IPS DF 6.9 (cell line): ENCODE results near the gene RXRA.

Source experiments
- DNase-seq: peaks from one replicate; pipeline ENCODE4 v3.0.0-alpha.2; 2013; ENCODE audit warnings: low read depth, low spot score
- H3K27ac ChIP-seq: one replicate; pipeline ENCODE4 v1.5.1; 2013; ENCODE audit warnings: low read length, control low read depth
- H3K27me3 ChIP-seq: 2 replicates; pipeline ENCODE4 v1.6.1; 2013; ENCODE audit warnings: mild to moderate bottlenecking, low read length; ENCODE audit not compliant: control insufficient read depth, insufficient read depth
- H3K36me3 ChIP-seq: 2 replicates; pipeline ENCODE4 v1.6.1; 2013; ENCODE audit warnings: low read length; ENCODE audit not compliant: control insufficient read depth, insufficient read depth
- H3K4me1 ChIP-seq: 2 replicates; pipeline ENCODE4 v1.6.1; 2013; ENCODE audit warnings: low read length; ENCODE audit not compliant: control insufficient read depth, insufficient read depth
- H3K4me3 ChIP-seq: 2 replicates; pipeline ENCODE4 v1.5.1; 2013; ENCODE audit warnings: mild to moderate bottlenecking, low read length
- H3K9me3 ChIP-seq: 2 replicates; pipeline ENCODE4 v1.6.1; 2013; ENCODE audit warnings: low read length, inconsistent platforms; ENCODE audit not compliant: control insufficient read depth, insufficient read depth
- WGBS: extraction: QIAGEN DNeasy Blood & Tissue Kit; methylation state at CpG from one replicate; pipeline ENCODE4 v1.1.7; 2013; ENCODE audit warnings: mixed read lengths, missing lambda C conversion rate; ENCODE audit not compliant: insufficient read length, insufficient coverage; 5-methylcytosine and 5-hydroxymethylcytosine counted together

RXRA gene

GRCh38 chr9:134286471-134287245, 39.6 kb upstream of the RXRA start:
- no peaks in the 10 kb centered on the region for H3K27me3 ChIP-seq
- H3K4me3 ChIP-seq: no peak overlapping the region
- DNase-seq: no peak
- no peak overlapping the region for H3K27ac ChIP-seq
- WGBS: no CpG with 5 or more reads among the region's 27 CpGs
- no peaks in the 10 kb centered on the region for H3K9me3 ChIP-seq
- H3K36me3 ChIP-seq: no peaks in the 10 kb centered on the region
- no peaks in the 10 kb centered on the region for H3K4me1 ChIP-seq

GRCh38 chr9:134287591-134288491, 38.4 kb upstream of the RXRA start:
- Histone ChIP-seq H3K4me3 (no peak overlapping the region), H3K36me3 (no peaks in the 10 kb centered on the region), H3K9me3 (no peaks in the 10 kb centered on the region), H3K4me1 (no peaks in the 10 kb centered on the region), H3K27ac (no peak overlapping the region), H3K27me3 (no peaks in the 10 kb centered on the region)
- no CpG with 5 or more reads among the region's 35 CpGs for WGBS
- no peak for DNase-seq

- Histone ChIP-seq H3K4me1 (no peaks in the 10 kb centered on the region), H3K9me3 (no peaks in the 10 kb centered on the region), H3K4me3 (no peak overlapping the region), H3K36me3 (no peaks in the 10 kb centered on the region), H3K27me3 (no peaks in the 10 kb centered on the region), H3K27ac (no peak overlapping the region)
- no CpG with 5 or more reads among the region's 10 CpGs for WGBS
- DNase-seq: no peak
Observed at GRCh38 chr9:134288746-134289145, 37.5 kb upstream of the RXRA start.

GRCh38 chr9:134289241-134289875, 36.9 kb upstream of the RXRA start:
- Histone ChIP-seq H3K4me1 (peaks cover 4% of the 10 kb centered on the region; the same call in 1 of the 2 replicates), H3K27ac (no peak overlapping the region), H3K9me3 (no peaks in the 10 kb centered on the region), H3K27me3 (no peaks in the 10 kb centered on the region), H3K4me3 (no peak overlapping the region), H3K36me3 (no peaks in the 10 kb centered on the region)
- WGBS: no CpG with 5 or more reads among the region's 12 CpGs
- DNase-seq: no peak

GRCh38 chr9:134290603-134291451, 35.4 kb upstream of the RXRA start:
- WGBS: no CpG with 5 or more reads among the region's 12 CpGs
- Histone ChIP-seq H3K27me3 (no peaks in the 10 kb centered on the region), H3K9me3 (no peaks in the 10 kb centered on the region), H3K36me3 (no peaks in the 10 kb centered on the region), H3K4me1 (peaks cover 4% of the 10 kb centered on the region; the same call in 1 of the 2 replicates), H3K27ac (no peak overlapping the region), H3K4me3 (no peak overlapping the region)
- no peak for DNase-seq

GRCh38 chr9:134291452-134291881, 34.8 kb upstream of the RXRA start:
- no peaks in the 10 kb centered on the region for H3K27me3 ChIP-seq
- no CpG with 5 or more reads among the region's 11 CpGs for WGBS
- H3K9me3 ChIP-seq: no peaks in the 10 kb centered on the region
- no peak for DNase-seq
- no peak overlapping the region for H3K4me3 ChIP-seq
- H3K4me1 ChIP-seq: peaks cover 4% of the 10 kb centered on the region; the same call in 1 of the 2 replicates
- no peak overlapping the region for H3K27ac ChIP-seq
- H3K36me3 ChIP-seq: no peaks in the 10 kb centered on the region

- Histone ChIP-seq H3K27me3 (no peaks in the 10 kb centered on the region), H3K9me3 (no peaks in the 10 kb centered on the region), H3K27ac (no peak overlapping the region), H3K4me3 (no peak overlapping the region), H3K36me3 (no peaks in the 10 kb centered on the region), H3K4me1 (peaks cover 4% of the 10 kb centered on the region; the same call in 1 of the 2 replicates)
- DNase-seq: no peak
- no CpG with 5 or more reads among the region's 35 CpGs for WGBS
Observed at GRCh38 chr9:134291961-134292871, 34.0 kb upstream of the RXRA start.

GRCh38 chr9:134293031-134293521, 33.2 kb upstream of the RXRA start:
- H3K9me3 ChIP-seq: no peaks in the 10 kb centered on the region
- no CpG with 5 or more reads among the region's 13 CpGs for WGBS
- no peak for DNase-seq
- no peaks in the 10 kb centered on the region for H3K27me3 ChIP-seq
- H3K27ac ChIP-seq: no peak overlapping the region
- H3K4me3 ChIP-seq: no peak overlapping the region
- peaks cover 4% of the 10 kb centered on the region; the same call in 1 of the 2 replicates for H3K4me1 ChIP-seq
- H3K36me3 ChIP-seq: no peaks in the 10 kb centered on the region

GRCh38 chr9:134293611-134294152, 32.6 kb upstream of the RXRA start:
- WGBS: no CpG with 5 or more reads among the region's 24 CpGs
- Histone ChIP-seq H3K27ac (no peak overlapping the region), H3K36me3 (no peaks in the 10 kb centered on the region), H3K27me3 (no peaks in the 10 kb centered on the region), H3K4me3 (no peak overlapping the region), H3K9me3 (no peaks in the 10 kb centered on the region), H3K4me1 (peaks cover 4% of the 10 kb centered on the region; the same call in 1 of the 2 replicates)
- DNase-seq: no peak
